ENCODE data around the gene C16orf46. TPM values are rescaled to one million over a fixed set of nuclear protein-coding genes. Genes with fewer than 3 reads are reported as not detected.

Gene C16orf46
- total and polyA plus RNA-seq, 2 of the 13 experiments (the other 11 are each of a cell fraction or from before 2014, with no cell fraction given): 0.38 to 0.55 TPM

GRCh38 chr16:81035398-81035974 lies 41.6 kb downstream of the C16orf46 start, which contains the start of gene ATMIN (continued):
- TF ChIP-seq ZNF280B (CRISPR knock-in tag; IDR thresholded peaks at IDR 0.05; ENCODE audit: borderline replicate concordance): no peak
- TF ChIP-seq ZNF780A (CRISPR knock-in tag; IDR thresholded peaks at IDR 0.05): no peak
- no peak; the same call in 1 of the 2 replicates for TF ChIP-seq ZNF614 (CRISPR knock-in tag; IDR thresholded peaks at IDR 0.05; ENCODE audit: borderline replicate concordance)
- no peak for TF ChIP-seq NFE2L2 (IDR thresholded peaks at IDR 0.05; ENCODE audit: low read length)
- TF ChIP-seq ZNF580 (CRISPR knock-in tag; IDR thresholded peaks at IDR 0.05; ENCODE audit: borderline replicate concordance, low read depth): peak; percentile 68; the same call in 1 of the 2 replicates
- 0 out of 2 replicates have a peak, but pooled peaks have one; percentile 52 for TF ChIP-seq ZNF24 (IDR thresholded peaks at IDR 0.05)
- peak; percentile 65 for TF ChIP-seq ZNF430 (CRISPR knock-in tag; IDR thresholded peaks at IDR 0.05)
- TF ChIP-seq MAFK (conservative IDR thresholded peaks at IDR 0.05 in 1 of 2, IDR thresholded peaks at IDR 0.05 in 1 of 2; ENCODE audit: low read length in 2 of 2): no peak
- no peak for TF ChIP-seq RELA (CRISPR knock-in tag; IDR thresholded peaks at IDR 0.05)
- TF ChIP-seq KMT2A (CRISPR knock-in tag; IDR thresholded peaks at IDR 0.05): no peak; the same call in 1 of the 2 replicates
- no peak for TF ChIP-seq RNF2 (conservative IDR thresholded peaks at IDR 0.05; ENCODE audit: low read depth)
- TF ChIP-seq ZNF781 (CRISPR knock-in tag; IDR thresholded peaks at IDR 0.05; ENCODE audit: borderline replicate concordance, not compliant biosample characterization): no peak
- no peak for TF ChIP-seq HMGXB3 (CRISPR knock-in tag; IDR thresholded peaks at IDR 0.05; ENCODE audit: borderline replicate concordance)
- TF ChIP-seq PAX8 (CRISPR knock-in tag; IDR thresholded peaks at IDR 0.05; ENCODE audit: borderline replicate concordance): no peak
- no peak for TF ChIP-seq ZMAT3 (CRISPR knock-in tag; conservative IDR thresholded peaks at IDR 0.05)
- peak; percentile 52; the same call in 1 of the 2 replicates for TF ChIP-seq ARID4A (CRISPR knock-in tag; IDR thresholded peaks at IDR 0.05; ENCODE audit: borderline replicate concordance)
- no peak for TF ChIP-seq ZNF552 (CRISPR knock-in tag; IDR thresholded peaks at IDR 0.05; ENCODE audit: borderline replicate concordance)
- no peak for TF ChIP-seq NR2F6 (IDR thresholded peaks at IDR 0.05)
- TF ChIP-seq NR2F6 (CRISPR knock-in tag; IDR thresholded peaks at IDR 0.05): no peak; the same call in 1 of the 2 replicates

All from HepG2 (cell line).